HG02852 (cell line): ENCODE results near the gene MALAT1.
A peak's percentile ranks its signal among the peaks of the same experiment; 100 is the strongest.

Experiments
- ATAC-seq: cut with Tn5 transposase; IDR thresholded peaks from one replicate; pipeline ENCODE4 v1.9.1; 2021; ENCODE audit warnings: mild to moderate bottlenecking, moderate library complexity; ENCODE audit not compliant: unreplicated experiment

Gene MALAT1

DNA sequence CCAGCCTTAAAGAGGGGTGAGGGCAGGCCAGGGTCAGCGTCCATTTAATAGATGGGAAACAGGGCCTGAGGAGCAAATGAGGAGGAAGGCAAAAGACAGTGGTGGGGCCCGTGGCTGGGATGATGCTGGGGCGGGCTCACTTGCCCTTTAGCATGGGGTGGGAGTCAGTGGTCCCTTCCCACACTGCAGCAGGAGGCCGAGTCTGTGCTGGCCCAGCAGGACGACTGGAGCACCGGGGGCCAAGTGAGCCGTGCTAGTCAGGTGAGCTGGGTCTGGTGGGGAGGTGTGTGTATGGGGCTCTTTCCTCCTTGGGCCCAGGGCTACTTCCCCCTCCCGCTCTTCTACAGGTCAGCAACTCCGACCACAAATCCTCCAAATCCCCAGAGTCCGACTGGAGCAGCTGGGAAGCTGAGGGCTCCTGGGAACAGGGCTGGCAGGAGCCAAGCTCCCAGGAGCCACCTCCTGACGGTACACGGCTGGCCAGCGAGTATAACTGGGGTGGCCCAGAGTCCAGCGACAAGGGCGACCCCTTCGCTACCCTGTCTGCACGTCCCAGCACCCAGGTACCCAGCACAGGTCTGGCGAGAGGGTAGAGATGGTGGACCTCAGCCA is 38.9 kb downstream of the MALAT1 start:
- no peak for ATAC-seq

DNA sequence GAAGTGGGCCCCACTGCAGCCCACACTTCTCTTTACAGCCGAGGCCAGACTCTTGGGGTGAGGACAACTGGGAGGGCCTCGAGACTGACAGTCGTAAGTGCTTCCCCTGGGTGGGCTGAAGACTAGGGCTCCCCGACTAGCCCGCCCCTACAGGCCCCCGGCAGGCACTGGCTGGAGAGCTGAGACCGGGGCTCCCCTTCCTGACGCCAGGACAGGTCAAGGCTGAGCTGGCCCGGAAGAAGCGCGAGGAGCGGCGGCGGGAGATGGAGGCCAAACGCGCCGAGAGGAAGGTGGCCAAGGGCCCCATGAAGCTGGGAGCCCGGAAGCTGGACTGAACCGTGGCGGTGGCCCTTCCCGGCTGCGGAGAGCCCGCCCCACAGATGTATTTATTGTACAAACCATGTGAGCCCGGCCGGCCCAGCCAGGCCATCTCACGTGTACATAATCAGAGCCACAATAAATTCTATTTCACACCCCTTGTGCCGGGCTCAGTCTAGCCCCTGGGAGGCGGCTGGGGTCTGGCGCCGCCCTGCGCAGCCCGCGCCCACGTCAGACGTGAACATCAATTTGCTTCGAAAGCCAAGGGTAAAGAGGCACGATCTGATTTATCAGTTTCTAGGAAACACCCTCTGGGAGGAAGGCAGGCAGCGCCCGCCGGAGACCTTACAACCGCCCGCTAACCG is 39.5 kb downstream of the MALAT1 start:
- ATAC-seq = no peak

DNA sequence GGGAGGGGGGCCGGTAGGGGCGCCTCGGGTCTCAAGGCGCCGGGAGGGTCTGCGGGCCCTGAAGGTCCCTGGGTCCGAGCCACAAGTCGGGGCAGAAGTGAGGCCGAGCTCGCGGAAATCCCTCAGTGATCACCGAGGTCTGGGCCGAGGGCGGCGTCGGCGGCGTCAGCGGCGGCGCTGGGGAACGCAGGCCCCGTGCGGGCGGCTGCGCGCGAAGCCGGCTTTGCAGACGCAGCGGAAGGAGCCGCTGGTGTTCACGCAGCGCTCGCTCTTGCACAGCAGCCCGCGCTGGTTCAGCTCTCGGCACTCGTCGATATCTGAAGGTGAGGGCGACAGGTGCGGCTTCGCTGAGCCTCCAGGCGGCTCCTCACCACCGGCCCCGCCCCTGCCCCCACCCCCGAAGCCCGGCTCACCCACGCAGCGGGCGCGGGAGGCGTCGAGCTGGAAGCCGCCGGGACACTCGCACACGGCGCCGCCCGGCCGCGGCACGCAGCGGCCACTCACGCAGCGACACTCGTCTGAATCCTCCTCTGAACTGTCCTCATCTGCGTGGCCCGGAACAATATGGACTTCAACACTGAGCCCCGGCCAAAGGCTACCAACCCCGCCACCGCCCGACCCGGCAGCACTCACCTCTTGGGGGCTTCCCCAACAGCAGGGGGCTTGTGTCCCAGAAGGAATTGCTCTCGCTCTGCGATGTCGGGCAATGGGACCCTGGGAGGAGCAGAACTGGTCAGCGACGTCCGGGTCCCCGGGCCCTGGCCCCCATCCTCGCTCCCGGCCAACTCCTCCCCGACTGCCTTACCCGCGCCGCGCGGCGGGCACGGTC is 40.3 kb downstream of the MALAT1 start:
- ATAC-seq = no peak

DNA sequence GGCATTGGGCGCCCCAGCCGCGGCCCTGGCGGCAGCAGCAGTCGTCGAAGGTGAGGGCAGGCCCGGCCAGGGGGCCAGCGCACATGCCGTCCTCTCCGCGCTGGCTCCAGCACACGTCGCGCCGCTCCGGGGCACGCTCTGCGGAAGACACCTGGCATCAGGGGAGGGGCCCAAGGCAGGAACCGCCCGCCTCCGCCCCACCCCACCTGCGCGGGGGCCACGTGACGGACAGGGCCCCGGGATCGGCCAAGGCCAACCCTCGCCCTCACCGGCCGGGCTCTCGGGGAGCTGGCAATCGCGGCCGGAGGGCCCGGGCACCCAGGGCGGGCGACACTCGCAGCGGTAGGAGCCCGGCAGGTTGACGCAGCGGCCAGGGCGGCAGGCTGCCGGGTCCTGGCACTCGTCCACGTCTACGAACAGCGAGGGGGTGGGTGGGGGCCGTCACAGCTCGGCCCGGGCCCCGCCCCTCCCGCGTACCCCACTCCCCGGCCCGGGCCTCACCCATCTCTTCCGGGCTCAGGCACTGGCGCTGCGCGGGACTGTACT is 41.0 kb downstream of the MALAT1 start:
- ATAC-seq = peak; percentile 57

DNA sequence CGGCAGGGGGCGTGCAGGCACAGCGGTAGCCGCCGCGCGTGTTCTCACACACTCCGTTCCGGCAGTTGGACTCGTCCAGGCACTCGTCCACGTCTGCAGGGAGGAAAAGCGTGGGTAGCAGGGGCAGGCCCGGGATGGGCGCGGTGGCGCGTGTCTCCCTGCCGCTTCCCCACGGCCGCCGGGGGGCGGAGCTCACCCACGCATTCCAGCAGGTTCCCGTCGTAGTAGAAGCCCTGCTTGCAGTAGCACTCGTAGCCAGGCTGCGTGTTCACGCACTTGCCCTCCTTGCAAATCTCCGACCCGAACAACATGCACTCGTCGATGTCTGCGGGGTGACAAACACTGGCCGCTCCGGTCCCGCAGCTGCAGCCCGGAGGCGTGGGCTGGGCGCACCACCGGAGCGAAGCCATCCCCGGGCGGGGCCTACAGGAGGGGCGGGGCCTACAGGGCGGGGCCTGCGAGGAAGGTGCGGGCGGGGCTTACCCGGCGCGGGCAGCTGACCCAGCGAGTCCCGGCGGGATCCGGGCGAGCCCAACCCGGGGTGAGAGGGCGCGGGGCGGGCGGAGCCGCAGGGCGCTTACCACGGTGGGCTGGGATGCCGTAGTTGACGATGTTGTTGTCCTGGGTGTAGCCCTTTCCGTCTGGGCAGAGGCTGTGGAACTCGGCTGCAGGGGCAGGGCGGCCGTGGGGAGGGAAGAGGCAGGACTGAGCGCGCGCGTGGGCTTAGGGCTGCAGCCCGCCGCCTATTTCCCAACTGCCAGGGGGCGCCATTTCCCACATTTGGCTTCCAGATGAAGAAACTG is 41.6 kb downstream of the MALAT1 start:
- peak; percentile 73 for ATAC-seq

DNA sequence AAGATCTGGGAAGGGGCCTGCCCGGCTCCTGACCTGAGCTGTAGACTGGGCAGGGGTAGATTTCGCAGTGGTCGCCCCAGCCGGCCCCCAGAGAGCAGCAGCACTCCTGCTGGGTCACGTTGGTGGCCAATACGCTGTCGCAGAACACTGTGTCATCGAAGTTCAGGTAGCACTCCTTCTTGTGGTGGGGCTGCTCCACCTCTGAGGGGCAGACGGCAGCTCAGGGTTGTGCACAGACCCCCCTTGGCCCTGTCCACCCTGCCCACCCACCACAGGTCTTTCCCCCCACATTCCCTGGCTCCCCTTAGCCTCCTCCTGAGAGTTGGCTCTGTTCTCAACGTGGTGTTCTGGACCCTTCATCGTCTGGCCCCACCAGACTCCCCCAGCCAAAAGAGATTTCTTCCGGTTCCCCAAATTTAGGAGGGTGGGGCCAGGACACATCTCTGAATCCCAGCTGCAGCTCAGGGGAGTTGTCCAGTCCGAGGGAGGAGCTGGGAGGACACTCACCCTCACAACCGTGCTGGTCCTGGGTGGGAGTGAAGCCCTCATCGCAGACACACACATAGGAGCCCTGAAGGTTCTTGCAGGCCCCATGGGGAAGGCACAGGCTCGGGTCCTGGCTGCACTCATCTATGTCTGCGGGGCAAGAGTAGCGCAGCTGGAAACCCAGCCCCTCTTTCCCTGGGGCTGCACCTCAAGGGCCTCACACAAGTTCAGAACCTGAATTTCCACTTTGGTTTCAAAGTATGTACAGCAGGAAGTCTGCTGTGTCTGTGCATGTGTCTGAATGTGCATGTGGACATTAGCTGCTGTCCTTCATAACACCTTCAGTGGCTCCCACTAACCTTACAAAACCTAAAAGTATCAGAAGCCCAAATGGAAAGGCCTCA is 42.5 kb downstream of the MALAT1 start:
- ATAC-seq = no peak

DNA sequence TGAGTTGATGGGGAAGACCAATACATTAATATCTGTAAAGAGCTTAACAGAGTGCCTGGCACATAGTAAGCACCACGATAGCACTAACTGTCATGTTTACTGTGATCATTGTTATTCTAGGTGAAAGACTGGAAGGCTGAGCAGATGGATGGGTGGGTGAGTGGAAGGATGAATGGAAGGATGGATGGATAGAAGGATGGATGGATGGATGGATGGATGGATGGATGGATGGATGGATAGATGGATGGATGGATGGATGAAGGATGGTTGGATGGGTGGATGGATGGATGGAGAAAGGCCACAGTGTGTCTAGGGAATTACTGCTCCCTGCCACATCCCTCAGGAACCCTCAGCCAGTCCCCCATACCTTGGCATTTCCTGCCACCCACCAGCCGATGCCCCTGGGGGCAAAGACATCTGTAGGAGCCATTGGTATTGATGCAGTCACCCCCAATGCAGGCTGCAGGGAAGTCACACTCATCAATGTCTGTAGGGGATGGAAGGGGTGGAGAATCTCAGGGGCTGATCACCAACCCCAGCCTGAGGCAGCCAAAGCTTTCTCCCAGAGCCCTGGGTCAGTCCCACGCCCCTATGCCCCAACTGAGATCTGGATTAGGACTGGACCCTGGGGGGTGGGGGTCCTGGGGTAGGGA is 44.0 kb downstream of the MALAT1 start:
- ATAC-seq = no peak

DNA sequence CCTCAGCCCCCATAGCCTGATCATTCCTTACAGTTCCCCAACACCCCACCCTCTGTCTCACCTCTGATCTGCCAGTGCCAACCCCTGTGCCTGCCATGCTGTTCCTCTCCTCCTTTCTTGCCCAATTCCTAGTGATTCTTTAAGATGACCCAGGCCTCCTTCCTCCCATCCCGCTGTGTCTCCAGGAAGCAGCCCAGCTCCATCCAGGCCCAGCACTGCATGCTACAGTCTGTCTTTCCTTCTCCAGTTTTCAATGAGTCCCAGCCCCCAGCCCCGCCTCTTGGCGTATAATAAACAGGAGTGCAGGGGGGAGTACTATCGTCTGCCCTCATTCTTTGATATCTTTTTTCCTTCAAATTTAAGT is 47.0 kb downstream of the MALAT1 start:
- no peak for ATAC-seq

DNA sequence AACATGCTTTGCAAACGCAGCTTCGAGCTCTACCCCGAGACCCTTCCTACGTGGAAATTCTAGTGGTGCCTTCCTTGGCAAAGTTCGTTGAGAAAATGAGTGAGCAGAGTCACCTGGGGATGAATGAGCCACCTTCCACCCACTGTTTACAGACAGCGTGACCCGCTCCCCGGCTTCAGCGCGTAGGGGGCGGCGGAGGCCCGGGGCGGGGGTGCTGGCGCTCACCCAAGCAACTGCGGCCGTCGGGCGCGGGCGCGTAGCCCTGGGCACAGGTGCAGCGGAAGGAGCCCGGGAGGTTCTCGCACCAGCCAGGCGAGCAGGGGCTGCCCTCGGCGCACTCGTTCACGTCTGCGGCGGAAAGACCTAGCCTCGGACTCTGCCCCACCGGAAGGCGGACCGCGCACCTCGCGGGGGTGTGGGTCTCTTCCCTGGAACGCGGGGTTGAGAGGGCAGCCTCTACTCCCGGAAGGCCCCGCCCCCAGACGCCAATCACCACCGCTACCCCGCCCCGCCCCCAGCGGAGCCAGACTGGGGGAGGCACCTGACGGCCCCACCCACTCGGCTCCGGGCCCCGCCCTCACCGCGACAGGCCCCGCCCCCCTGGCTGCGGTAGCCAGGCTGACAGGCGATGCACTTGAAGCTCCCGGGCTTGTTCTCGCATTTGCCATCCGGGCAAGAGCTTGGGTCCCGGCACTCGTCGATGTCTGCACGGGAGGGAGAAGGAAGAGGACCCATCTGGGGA is 47.5 kb downstream of the MALAT1 start:
- peak; percentile 73 for ATAC-seq

DNA sequence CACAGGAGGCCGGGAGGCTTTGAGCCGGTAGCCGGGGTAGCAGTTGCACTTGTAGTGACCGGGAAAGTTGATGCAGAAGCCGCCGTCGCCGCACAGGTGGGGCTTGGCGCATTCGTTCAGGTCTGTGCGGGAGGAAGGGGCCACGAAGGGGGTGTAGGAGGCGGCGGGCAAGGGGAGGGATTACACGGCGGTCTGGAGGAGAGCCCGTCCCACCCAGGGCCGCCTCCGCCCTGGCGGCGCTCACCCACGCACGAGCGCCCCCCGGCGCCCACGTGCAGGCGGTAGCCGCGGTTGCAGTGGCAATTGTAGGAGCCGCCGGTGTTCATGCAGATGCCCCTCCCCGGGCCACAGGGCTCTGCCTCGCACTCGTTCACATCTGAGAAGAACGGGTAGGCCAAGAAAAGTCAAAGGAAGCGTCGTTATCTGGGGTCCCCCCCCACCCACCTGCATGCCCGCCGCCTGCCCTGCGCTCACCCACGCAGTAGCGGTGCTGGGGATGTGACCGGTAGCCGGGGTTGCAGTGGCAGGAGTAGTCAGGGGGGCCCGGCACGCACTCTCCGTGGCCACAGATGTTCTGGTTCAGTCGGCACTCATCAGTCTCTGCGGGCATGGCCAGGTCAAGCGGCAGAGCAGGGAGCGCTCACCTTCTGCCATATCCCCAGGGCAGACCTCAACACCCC is 48.7 kb downstream of the MALAT1 start:
- ATAC-seq = no peak

DNA sequence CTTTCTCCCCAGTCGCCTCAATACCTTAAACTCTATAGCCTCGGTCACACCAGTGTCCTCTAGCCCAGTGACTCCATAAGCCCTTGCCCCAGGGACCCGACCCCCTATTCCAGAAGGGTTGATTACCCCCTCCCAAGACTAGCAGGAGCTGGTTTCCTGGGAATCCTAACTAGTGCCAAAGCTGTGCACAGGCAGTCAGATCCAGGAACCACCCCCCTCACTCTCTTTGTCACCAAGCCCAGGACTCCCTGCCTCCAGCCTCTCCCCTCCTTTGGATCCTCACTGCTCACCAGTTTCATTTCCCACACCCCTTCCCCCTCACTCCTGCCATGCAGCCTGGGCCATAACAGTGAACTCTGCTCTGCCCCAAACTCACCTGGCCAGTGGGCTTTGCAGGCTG is 49.5 kb downstream of the MALAT1 start:
- no peak for ATAC-seq

DNA sequence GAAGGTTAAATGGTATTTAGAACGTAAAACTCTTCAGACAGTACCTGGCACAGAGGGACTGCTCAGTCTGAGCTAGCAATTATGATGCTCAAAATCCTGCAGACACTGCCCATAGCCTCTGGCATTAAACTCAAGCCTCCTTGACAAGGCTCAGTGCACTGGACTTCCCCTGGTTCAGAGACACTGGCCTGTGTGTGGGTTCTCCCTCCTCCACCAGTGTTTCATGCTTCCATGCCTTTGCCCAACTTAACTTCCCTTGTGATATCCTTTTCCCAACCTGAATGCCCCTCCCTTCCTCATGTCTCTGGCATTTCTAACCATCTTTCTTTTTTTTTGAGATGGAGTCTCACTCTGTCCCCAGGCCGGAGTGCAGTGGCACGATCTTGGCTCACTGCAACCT is 50.3 kb downstream of the MALAT1 start:
- ATAC-seq = no peak

DNA sequence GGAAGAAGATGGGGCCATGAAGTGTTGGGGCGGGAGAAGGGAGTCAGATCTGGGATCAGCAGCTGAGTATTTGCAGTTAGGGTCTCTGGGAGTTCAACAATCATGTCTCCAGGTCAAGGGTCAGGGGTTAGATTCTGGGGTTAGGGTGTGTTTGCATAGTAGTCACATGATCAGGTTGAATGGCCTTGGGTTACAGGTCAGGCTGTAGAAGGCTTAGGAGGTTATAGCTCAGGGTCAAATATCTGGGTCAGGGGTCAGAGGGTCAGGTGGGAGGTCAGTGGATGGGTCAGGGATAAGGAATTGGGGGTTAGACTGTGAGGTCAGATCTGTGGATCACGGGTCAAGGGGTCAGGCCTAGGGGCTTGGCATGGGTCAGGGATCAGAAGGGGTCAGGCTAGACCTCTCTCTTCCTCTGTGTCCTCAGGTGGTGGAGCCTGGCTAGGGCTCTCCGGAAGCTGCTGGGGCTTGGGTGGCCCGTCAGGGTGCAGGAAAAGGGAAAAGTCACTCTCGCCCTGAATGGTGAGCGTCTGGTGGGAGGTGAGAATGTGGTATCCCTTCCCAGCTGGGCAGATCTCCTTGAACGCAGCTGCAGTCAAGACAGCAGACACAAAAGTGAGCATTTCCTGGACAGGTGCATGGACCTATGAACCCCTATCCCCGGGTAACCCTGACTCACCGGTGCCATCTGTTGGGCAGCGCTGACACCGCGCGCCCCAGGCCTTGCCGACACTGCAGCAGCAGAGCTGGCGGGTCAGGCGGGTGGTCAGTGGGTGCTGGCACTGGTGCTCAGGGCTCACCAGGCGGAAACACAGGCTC is 52.9 kb downstream of the MALAT1 start:
- ATAC-seq = no peak

DNA sequence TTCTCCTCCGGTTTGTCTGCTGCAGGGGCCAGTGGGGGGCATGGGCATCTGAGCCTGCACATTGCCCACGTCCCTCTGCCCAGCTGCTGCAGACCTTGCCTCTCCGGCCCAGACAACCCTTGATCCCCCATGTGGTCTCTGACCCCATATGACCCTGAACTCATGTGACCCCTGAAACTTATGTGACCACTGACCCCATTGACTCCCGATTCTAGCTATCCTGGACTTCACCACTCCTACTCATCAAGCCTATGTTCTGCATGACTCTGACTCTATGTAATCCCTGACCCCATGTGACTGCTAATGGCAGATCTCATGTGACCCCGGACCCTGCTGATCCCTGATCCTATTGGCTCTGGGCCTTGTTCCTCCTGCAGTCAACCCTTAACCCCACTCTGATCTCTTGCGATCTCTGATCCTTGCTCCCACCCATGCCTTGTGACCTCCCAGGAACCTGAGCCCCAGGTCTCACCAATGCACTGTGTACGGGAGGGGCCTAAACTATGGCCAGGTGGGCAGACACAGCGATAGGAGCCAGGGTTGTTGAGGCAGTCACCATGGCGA is 53.6 kb downstream of the MALAT1 start:
- ATAC-seq = no peak

DNA sequence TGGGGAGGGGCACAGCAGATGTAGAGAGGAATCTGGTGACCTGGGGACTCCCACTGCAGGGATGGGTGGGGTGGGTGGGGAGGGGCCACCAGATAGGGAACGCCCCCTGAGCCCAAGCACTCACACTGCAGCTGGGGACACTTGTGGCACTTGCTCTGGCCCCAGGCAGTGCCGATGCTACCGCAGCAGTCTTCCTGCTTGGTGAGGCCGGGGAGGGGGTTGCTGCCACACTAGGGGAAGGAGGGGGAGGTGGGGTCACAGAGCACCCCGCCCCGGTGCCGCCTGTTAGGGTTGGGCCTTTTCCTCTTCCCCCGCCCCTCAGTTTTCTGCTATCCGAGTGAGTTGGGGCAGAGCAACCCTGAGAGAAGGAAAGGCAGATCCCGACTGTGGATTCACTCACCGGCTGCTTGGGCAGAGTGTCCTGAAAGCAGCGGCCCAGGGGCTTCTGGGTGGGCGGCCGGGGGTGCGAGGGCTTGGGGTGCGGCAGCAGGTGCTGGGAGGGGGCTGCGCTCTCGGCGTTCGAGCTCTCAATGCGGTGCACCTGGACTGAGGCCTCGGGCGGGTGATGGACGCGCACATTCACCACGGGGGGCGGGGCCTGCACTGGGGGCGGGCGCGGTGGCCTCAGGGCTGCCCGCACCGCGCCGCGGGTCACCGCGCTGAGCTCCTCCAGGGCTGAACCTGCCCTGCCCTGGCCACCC is 54.6 kb downstream of the MALAT1 start:
- ATAC-seq = no peak

DNA sequence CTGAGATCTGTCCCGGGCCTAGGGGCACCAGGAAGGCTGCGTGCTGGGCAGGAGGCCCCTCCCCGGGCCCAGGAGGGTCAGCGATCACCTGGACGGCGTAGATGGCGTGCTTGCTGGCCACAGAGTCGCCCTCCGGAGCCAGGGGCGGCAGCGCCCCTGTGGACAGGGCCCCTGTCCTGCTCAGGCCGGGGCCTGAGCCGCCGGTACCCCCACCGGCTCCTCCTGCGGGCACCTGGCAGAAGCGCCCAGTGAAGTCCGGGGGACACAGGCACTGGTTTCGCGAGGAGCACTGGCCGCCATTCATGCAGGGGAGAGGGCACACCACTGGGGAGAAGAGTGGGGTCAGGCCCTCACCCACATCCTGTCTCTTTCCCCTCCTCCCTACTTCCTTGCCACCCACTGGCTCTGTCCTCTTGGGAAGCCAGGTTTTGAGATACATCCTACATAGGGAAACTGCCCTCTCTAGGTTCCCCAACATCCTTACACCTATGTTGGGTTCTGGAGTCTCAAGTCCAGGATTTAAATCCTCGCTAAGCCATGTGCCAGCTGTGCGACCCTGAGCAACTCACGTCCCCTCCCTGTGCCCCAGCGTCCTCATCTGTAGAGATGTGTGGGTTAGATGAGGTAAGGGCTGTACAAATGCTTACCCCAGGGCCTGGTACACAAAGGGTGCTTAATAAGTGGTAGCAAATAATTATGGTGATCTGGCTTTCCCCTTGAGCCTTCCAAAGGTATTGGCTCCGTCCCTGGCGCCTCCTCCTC is 55.4 kb downstream of the MALAT1 start:
- ATAC-seq = no peak
